GM21528 (cell line): Measurements from ENCODE around the gene CAPN2.

Experiments used
- ATAC-seq: cut with Tn5 transposase; IDR thresholded peaks from one replicate; pipeline ENCODE4 v1.9.1; 2021; ENCODE audit warnings: mild to moderate bottlenecking, moderate library complexity; ENCODE audit not compliant: unreplicated experiment, low FRiP score

The CAPN2 gene

DNA sequence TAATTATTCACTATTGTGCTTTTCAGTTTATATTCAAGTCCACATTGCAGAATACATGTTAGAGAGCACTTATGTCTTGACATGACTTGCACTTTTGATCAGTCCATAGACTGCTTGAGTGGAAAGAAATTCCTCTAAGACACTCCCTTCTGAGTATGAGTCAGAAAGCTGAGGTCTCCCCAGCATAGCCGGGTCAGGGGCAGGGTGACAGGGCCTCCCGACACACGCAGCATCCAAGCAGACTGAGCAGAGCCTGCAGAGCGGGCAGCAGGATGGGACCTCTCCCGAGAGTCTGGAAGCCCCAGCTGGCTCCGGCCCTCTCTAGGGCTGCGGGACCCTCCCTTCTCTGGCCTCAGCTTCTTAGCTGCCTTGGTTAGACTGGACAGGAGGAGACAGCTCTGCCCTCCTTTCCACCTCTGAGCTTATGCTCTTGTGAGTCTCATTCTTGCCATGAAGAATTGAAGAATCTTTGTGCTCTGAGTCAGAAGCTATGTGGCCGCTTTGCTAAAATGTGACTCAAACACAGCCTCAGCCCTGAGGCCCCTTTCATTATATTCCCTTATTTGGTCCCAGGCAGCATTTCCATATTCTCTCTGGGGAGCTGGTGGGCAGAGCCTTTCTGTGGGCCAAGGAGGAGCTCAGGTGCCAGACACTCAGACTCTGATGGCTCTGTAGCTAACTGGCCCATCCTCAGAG lies 11.2 kb upstream of the CAPN2 start:
- no peak for ATAC-seq

DNA sequence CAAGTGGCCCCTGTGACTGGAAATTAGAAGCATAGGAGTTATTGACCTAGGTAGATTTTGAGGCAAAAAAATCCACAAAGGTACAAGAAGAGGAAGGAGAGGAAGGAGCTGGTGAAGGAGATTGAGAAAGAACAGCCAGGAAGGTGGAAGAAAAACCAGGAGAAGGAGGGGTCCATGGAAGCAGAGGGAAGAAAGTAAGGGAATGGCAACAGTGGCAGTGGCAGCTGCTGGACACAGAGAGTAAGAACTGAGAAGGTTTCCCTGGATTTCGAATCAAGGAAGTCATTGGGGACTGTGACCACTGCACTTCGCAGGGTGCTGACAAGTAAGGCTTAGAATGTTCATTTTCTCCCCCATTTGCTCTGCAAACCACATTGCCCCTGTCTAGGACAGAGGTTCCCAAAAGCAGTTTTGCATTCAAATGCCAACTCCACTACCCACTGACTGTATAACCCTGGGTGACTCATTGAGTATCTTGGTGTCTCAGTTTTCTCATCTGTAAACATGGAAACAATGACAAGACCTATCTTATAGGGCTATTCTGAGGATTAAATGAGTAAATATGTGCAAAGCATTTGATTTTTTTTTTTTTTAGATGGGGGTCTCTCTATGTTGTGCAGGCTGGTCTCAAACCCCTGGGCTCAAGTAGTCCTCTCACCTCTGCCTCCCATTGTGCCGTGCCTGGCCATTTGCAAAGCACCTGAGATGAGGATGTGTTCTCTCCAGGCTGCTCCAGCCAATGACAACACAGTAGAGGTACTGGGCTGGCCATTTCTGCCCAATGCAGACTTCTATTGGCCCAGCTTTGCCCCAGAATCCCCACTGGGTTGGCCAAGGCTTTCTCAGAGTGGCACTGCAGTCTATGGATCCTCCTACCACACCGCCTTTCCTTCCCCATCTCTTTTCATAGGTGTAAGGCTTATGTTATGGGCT lies 9.3 kb upstream of the CAPN2 start:
- ATAC-seq: no peak

DNA sequence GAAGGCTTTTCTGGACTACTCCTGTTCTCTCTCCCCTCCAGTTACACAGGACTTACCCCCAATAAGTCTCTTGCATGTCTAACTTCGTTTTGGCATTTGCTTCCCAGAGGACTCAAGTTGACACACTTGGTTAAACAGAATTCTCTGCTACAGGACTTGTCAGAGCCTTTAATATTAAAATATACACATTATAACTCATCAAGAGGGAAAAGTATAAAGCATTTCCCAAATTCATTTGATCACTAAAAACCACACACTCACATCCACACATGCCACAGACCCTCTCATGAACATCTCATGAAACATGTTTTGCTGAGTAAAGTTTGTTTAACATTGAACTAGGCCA lies 8.7 kb upstream of the CAPN2 start:
- no peak for ATAC-seq

DNA sequence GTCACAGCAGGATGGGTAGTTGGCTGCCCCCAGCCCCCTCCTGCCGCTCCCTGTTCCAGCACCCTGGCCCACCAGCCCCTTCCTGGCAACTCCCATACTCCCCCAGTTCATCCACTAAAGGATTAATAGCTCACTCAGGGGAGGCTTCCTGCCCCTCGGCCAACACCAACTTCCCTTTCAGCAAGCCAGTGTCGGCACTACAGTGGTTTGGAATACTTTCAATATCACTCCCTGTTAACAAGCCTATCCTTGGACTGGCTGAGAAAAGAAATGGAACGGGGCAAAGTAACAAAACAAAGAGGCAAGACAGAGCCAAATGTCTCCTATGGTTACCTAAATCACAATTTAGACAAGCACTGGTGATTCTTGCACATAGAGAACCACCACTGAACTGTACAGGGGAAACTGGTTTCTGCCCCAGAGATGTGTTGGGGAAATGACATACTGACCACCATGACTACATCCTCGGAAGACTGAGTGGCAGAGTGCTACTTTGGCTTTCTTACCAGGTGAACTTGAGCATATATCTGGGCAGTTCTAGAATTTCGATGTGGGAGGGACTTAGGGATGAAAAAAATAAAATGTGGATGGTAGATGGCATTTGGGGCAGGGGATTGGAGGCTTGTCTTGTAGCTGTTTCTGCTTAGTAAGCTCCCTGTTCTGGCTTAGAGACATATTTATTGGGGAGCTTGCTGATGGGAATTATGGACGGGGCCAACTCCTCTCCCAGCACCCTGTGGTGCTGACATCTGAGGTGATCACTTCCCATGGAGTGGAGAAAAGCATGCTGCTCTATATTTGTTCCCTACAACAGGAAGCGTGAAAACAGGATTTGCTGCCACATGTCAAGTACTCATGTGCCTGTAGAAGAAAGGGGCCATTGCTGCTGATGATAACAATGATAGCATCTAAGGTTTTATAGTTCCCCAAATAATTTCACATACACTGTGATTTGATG lies 7.1 kb upstream of the CAPN2 start:
- ATAC-seq: no peak

DNA sequence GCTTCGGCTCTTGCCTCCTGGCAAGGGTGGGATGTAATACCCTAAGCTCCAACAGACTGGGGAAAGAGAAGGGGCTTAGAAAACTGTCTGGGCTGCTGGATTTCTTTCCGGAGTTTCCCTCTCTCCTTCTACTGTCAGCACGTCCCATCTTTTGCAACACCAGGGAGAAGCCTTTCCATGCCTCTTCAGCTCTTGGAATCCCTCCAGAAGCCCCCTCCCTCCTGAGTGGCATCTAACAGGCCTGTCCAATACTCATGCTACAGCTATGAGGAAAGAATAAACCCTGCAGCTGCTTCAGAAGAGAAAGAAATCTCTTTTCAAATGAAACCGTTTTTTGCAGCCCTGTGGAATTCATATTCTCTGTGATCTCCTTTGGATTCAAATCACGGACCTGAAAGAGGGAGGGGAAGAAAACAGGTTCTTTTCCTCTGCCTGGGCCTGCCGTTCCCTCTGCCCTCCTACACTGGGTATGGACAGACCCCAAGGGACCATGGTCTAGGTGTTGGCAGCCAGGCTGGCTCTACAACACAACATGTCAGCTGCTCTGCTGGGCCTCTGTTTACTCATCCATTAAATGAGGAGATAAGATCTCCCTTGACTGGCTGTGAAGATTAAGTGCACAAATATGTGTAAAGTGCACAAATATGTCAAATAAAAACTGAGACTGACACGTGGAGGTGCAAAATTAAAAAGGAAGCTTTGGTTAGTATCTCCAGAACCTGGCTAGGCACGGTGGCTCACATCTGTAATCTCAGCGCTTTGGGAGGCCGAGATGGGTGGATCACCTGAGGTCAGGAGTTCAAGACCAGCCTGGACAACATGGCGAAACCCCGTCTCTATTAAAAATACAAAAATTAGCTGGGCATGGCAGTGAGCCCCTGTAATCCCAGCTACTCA lies 6.0 kb upstream of the CAPN2 start:
- no peak for ATAC-seq

DNA sequence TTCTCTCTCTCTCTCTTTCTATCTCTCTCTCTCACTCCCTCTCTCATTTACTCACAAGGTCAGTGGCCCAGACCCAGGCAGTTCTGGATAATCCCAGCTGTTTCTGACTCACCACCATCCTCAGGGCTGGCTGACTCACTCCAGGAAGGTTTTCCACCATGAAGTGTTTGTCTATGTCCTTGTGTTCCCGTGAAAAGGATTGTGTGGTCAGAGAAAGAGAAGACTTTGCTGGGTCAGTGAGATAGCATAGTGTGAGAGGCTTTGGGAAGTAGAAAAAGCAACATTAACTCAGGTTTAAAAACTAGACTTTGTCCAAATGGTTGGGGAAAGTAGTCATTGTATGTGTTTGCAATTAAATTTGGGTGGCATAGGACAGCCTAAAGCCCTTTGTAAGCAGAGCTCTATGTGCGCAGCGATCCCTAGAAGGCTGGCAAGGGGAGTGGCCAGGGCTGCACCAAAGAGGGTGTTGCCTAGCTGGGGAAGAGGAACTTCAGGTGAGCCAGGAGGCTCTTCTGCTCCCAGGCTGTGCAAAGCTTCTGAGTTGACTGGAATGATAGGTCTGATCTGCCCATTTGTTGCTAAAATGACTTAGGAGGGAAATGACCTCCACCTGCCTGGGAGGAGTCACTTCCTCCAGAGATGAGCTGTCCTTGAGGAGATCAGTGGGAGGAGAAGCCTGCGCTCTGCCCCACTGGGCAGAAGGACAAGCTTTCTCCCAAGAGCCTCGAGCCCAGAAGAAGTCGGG lies 4.9 kb upstream of the CAPN2 start:
- no peak for ATAC-seq

DNA sequence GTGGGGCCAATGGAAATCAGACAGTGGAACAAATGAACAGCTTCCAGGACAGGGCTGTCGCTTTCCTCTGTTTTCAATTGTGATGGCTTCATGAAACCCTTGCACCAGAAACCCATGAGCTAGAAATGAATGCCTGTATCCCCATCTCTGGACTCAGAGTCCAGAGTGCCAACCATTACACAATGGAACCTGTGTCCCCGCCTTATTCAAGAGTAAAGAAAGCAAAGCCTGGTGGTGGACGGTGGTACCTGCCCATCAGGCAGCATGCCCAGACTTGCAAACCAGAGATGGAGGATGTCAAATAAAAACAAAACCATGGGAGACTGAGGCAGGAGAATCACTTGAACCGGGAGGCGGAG lies 4.4 kb upstream of the CAPN2 start:
- ATAC-seq: no peak

DNA sequence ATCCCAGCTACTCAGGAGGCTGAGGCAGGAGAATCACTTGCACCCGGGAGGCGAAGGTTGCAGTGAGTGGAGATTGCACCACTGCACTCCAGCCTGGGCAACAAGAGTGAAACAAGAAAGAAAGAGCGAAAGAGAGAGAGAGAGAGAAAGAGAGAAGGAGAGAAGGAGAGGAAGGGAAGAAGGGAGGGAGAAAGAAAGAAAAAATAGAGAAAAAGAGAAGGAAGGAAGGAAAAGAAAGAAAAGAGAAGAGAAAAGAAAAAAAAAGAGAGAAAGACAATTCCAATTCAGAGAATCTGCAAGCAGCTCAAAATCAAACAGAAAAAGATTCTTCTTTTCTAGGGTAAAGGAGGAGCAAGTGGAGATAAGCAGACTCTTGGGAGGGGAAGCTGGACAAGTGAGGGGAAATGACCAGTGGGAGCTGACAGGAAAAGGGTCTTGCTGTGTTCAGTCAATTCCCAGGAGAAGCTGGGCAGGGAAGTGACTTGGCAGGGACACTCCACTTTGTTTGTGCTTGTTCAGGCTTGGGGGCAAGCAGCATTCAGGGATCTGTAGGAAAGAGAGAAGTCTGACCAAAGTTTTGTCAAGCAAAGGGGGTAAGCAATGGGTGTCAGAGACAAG lies 3.6 kb upstream of the CAPN2 start:
- ATAC-seq: no peak

DNA sequence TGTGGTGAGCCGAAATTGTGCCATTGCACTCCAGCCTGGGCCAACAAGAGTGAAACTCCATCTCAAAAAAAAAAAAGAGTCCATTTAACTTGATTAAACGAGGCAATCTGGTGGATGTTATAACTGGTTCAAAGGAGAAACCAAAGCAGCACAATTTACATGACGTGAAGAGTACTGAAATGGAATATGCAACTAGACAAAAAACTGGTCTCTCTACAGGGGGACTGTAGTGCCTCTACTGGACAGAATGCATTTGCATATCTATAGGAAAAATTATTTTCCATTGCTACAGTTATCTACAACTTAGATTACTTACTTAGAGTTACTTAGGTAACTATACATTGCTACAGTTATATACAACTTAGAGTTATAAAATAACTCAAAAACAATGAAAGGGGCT lies 2.7 kb upstream of the CAPN2 start:
- no peak for ATAC-seq

DNA sequence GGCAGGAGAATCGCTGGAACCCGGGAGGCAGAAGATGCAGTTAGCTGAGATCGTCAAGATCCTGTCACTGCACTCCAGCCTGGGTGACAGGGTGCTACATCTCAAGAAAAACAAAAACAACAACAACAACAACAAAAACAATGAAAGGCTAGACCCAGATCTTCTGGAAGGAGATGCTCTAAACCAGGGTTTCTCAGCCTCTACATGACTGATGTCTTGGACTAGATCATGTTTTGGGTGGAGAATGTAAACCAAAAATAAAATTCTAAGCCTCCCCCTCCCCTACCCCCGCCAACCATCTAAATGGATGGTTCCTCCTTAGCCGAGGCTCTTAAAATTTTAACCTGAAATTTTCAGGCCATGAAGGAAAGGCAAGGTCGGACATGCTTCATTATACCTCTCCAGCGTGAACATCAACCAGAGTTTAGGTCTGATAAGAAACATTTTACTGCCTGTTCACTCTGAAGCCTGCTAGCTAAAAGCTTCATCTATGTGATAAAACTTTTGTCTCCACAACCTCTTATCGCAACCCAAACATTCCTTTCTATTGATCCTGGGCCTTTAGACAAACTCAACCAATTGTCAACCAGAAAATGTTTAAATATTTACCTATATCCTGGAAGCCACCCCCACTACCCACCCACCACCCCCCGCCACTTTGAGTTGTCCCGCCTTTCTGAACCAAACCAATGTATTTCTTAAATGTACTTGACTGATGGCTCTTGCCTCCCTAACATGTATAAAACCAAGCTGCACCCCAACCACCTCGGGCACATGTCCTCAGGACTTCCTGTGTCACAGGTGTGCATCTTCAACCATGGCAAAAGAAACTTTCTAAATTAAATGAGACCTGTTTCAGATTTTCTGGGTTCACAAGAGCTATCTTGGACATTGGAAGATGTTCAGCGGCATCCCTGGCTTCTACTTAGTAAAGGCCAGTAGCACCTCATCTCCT lies 1.9 kb upstream of the CAPN2 start:
- no peak for ATAC-seq

DNA sequence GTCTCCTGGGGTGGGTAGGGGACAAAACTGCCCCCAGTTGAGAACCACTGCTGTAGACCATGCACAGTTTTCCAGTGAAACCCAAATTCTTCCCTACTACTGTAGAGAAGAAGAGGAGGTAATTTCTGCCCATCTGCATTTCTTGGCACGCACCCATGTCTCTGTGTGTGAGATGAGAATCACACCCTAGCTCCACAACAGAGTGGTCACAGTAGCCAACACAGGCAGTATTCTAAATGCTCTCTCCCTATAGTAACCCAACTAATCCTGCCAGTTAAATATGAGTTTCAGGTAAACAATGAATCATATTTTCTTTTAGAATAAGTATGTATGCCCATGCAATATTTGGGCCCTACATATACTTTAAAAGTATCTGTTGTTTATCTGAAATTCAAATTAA lies 1.2 kb upstream of the CAPN2 start:
- ATAC-seq: no peak

DNA sequence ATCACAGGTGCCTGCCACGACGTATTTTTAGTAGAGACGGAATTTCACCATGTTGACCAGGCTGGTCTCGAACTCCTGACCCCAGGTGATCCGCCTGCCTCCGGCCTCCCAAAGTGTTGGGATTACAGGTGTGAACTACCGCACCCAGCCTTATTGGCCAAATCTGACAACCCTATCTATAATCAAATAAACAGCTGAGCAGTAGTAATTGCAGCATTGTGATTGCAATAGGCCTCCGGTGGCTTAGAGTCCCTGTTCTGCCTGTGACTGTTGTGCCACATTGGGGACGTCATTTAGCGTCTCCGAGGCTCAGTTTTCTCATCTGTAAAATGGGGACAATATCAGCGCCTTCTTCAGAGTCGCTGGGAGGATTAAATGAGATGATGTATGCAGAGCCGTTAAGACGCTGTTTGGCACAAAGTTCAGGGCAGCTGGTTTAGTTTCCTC lies 569 bp upstream of the CAPN2 start:
- no peak for ATAC-seq

DNA sequence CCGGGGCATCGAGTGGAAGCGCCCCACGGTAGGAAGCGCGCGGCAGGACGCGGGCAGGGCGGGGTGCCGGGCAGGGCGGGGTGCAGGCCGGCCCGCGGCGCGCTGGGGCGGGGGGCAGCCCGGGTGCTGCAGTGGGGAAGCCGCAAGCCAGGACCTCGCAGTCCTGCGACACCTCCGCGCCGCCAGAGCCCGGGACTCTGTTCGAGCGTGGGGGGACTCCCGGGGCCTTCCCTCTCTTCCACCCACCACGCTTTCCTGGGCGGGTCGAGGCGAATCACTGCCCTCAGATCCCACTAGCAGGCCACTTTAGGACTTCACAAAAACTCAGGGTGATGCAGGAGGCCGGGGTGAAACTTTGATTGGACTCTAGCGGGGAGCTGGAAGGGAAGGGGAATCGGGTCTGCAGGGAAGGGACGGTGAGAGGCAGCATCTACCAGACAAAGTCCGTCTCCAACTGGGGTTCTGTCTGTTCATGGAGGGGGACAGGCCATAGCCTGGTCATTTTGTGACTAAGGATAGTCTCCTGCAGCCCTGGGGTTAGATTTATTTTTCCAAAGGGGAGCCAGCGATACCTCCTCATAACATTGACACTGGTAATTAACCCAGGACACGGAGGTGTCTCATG lies 623 bp downstream of the CAPN2 start:
- ATAC-seq: peak; percentile 43

DNA sequence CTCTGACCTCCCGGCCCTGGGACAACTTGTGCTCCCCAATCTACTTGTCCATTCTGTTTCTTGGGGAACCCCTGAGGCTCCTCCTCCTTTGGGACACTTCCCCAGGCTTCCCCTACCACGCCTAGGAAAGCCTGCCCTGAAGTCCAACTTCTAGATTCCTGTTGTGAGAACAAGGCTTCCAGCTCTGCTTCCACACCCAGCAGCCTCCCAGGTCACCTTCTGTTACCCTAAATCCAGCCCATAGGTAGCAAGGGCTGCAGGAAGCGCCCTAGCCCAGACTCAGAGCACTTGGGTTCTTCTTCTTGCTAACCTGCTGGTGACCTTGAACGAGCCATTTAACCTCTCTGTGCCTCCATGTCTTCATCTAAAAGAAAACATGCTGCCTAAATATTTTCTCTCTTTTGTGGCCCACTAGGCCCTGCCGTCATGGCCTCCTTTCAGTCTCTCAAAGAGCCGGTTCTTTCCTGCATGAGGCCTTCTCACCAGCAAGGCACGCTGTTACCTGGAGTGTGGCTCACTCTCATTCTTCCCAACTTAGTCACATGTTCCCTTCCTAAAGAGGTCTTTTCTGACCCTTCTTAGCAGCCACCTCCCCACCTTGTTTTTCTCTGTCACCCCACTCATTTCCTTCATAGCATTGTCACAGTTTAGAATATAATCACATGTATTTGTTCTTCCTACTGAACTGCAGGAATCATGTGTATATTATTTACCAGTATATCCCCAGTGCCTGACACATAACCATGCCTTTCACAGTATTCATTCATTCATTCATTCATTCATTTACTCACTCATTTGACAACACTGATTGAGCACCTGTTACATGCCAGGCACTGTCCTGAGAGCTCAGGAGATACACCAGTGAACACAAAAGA lies 1.4 kb downstream of the CAPN2 start:
- ATAC-seq: no peak

DNA sequence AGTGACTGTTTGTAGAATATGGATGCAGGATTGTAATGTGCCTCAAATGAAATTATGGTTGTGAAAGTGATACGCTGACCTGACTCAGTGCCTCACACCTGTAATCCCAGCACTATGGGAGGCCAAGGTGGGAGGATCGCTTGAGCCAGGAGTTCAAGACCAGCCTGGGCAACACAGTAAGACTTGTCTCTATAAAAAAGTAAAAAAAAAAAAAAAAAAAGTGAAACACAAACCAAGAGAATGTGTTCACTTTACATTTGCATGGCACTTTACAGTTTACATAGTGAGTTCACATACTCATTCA lies 2.0 kb downstream of the CAPN2 start:
- ATAC-seq: no peak

DNA sequence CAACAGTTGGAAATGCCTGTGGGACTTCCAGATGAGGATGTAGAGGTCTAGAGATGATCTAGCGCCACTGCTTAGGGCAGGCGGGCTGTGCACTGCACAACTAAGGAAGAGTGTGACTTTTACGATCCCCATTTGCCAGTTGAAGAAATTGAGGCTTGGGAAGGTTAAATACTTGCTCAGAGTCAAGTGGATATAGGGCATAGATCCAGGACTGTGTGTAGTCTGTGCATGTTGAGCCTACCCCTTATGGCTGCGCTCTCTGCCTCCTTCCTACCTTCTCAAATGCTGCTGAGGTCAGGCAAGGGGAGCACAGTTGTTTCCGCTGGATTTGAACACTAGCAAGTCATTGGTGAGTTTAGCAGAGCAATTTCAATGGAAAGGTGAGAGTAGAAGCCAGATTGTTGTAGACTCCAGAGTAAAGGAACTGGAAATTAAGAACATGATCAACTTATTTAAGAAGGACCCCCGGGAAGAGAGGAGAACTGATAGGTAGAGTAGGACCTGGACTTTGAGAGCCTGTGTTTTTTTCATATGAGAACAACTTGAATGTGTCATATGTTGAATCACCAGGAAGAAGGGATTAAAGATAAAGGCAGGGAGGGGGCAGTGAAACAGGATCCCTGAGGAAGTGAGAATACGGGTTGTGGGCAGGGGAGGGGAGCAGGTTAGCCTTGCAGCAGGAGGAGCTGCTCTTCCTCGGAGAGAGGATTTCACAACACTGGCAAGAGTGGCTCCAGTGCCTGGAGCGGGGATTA lies 2.7 kb downstream of the CAPN2 start:
- no peak for ATAC-seq
